A172 (cell line): ENCODE measurements around the gene ZNF428. TPM values are rescaled to one million over a fixed set of nuclear protein-coding genes. Genes with fewer than 3 reads are reported as not detected.

Experiments used
- DNase-seq: peaks from one replicate; pipeline ENCODE4 v3.0.0-alpha.2; 2015; ENCODE audit warnings: low spot score
- total RNA-seq: library from RNA; depleted of rRNA; stranded (reverse); fragments of >200 nt; shearing (Covaris generic); gene quantifications from 2 replicates; pipeline ENCODE4 v1.2.3, GENCODE V29; 2014; rRNA removed

The ZNF428 gene
- total RNA-seq, 1 experiment from 2014 or later: 56.8 TPM

DNA sequence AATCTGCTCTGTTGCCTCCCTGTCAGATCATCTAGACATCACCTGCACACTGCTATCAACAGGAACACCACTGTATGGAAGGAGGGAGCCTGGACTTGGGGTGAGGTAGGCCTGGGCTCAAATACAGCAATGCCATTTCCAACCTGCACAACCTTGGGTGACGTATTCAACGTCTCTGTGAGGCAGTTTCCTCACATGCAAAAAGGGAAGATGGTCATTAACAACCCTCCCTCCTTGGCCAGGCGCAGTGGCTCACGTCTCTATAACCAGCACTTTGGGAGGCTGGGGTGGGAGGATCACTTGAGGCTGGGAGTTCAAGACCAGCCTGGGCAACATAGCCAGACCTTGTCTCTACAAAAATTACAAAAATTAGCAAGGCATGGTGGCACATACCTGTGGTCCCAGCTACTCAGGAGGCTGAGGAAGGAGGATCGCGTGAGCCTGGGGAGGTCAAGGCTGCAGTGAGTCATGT, 57.2 kb downstream of the ZNF428 start:
- DNase-seq: no peak

DNA sequence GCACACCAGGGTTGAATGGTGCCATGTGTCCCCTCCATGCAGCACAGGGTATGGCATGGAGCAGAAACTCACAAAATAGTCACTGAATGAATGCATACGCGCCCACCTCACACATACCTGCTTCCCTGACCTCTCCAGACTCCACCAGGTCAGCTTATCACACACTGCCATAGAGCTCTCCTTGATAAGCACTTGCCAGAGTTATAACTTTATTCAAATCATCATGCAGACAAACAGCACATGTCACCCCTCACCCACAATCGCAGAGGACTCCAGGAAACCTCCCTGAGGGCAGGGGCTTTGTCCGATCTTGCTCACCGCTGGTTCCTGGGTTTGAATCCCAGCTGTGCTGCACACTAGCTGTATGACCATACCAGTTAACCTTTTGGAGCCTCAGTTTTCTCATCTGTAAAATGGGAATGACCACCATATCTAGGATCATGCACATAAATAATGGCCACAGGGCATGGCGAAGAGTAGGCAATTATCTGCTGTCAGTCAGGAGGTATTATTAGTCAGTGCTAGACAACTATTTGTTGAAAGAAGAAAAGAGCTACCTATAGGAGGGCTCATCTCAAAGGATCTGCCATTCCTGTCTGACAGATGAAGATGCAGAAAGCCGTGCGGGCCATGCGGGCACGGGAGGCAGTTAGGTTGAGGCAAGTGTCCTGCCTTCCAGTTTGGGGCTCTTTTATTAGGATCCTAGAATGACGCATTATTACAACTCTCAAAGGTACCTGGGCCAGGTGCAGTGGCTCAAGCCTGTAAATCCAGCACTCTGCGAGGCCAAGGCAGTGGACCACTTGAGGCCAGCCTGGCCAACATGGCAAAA, 58.1 kb downstream of the ZNF428 start:
- DNase-seq: no peak

DNA sequence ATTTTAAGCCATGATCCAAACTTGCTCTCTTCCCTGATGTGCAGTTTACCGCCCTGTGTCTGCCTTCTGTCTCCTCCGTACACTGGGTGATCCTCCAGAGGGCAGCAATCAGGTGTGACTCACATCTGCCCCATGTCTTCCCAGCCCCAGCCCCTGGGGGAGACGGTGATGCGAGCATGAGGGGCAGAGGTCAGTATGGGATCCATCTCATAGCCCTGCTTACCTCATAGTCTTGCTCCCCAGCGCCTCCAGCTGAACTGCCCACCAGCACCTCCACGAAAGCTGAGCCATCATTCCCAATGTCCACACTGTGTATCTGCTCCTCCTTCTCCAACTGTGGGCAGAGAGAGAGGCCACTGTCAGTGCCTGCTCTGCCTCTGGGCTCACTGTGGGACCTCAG, 58.7 kb downstream of the ZNF428 start:
- peak; percentile 41 for DNase-seq

Other genes with a start within 250 kb of the ZNF428 start
- not detected in 2 replicates for gene TEX101, start 204.7 kb downstream of the ZNF428 start, total RNA-seq
- gene LYPD3, start 154.0 kb downstream of the ZNF428 start, total RNA-seq: 0.43 TPM in 1 of 2 replicates, not detected in the other
- 9.8 and 10.9 TPM in 2 replicates for gene PHLDB3, start 114.9 kb downstream of the ZNF428 start, total RNA-seq
- 44.0 and 45.7 TPM in 2 replicates for gene ETHE1, start 92.4 kb downstream of the ZNF428 start, total RNA-seq
- gene ZNF575, start 86.4 kb downstream of the ZNF428 start, total RNA-seq: 0.62 TPM in 1 of 2 replicates, not detected in the other
- gene XRCC1, start 44.1 kb downstream of the ZNF428 start, total RNA-seq: 53.9 and 57.1 TPM in 2 replicates
- gene PINLYP, start 43.8 kb downstream of the ZNF428 start, total RNA-seq: 0.38 TPM in 1 of 2 replicates, not detected in the other
- 22.0 and 37.2 TPM in 2 replicates for gene IRGQ, start 23.5 kb downstream of the ZNF428 start, total RNA-seq
- gene ZNF576, start 23.0 kb downstream of the ZNF428 start, total RNA-seq: 15.8 and 22.5 TPM in 2 replicates
- not detected in 2 replicates for gene SRRM5, start 7.5 kb downstream of the ZNF428 start, total RNA-seq
- gene CADM4, start 20.2 kb upstream of the ZNF428 start, total RNA-seq: 78.5 and 139 TPM in 2 replicates
- gene PLAUR, start 50.5 kb upstream of the ZNF428 start, total RNA-seq: 159 and 160 TPM in 2 replicates
- gene IRGC, start 96.4 kb upstream of the ZNF428 start, total RNA-seq: not detected in 2 replicates
- 15.9 and 23.1 TPM in 2 replicates for gene SMG9, start 135.3 kb upstream of the ZNF428 start, total RNA-seq
- 57.6 and 68.6 TPM in 2 replicates for gene KCNN4, start 161.3 kb upstream of the ZNF428 start, total RNA-seq
- 0.31 TPM in 1 of 2 replicates, not detected in the other for gene LYPD5, start 182.8 kb upstream of the ZNF428 start, total RNA-seq
- 4.7 and 5.2 TPM in 2 replicates for gene ZNF283, start 207.7 kb upstream of the ZNF428 start, total RNA-seq